PC-3 (cell line): ENCODE results near the gene F2RL3. TPM values are rescaled to one million over a fixed set of nuclear protein-coding genes. Genes with fewer than 3 reads are reported as not detected.

Experiments used
- ATAC-seq: fragments of 200-7000 bp; cut with Tn5 transposase; 2 replicates; pipeline ENCODE4 v1.9.1; 2020; ENCODE audit warnings: mild to moderate bottlenecking, moderate library complexity
- BruUV-seq: library from RNA; stranded (reverse); fragments of 400-500 nt; replicated peaks from 2 replicates; lab custom pipeline; 2021; lab: Mats Ljungman, UMichigan
- CTCF ChIA-PET: fragments of 300-600 bp; sonication (Branson Sonifier 250); formaldehyde crosslinking; loops from one replicate; lab custom pipeline; 2022; ENCODE audit warnings: antibody characterized with exemption; lab: Charles Lee
- POLR2A ChIA-PET: fragments of 300-600 bp; sonication (Branson Sonifier 250); formaldehyde crosslinking; loops from one replicate; lab custom pipeline; 2022; ENCODE audit warnings: antibody characterized with exemption; ENCODE audit not compliant: unreplicated experiment; lab: Charles Lee
- DNase-seq: peaks from one replicate; pipeline ENCODE4 v3.0.0-alpha.2; 2015
- H2AFZ ChIP-seq: fragments of 300-600 bp; sonication (generic); 2 replicates; pipeline ENCODE4 v1.6.0; 2016; ENCODE audit warnings: antibody characterized with exemption, low read length
- H3F3A ChIP-seq: fragments of 300-600 bp; sonication (generic); one replicate; pipeline ENCODE4 v1.6.0; 2017; ENCODE audit warnings: antibody characterized with exemption, low read length, control low read depth, mild to moderate bottlenecking; ENCODE audit not compliant: unreplicated experiment
- H3K27ac ChIP-seq: fragments of 300-600 bp; sonication (generic); 2 replicates; pipeline ENCODE4 v1.5.1; 2016; ENCODE audit warnings: mild to moderate bottlenecking, low read length
- H3K27me3 ChIP-seq: fragments of 300-600 bp; sonication (generic); 2 replicates; pipeline ENCODE4 v1.6.1; 2016; ENCODE audit warnings: low read length, mixed read lengths
- H3K36me3 ChIP-seq: fragments of 300-600 bp; sonication (generic); 2 replicates; pipeline ENCODE4 v1.6.1; 2016; ENCODE audit warnings: low read depth, mixed run types, low read length, mixed read lengths
- H3K4me1 ChIP-seq: fragments of 300-600 bp; sonication (generic); 2 replicates; pipeline ENCODE4 v1.5.1; 2016; ENCODE audit warnings: low read length; ENCODE audit not compliant: insufficient read depth
- H3K4me2 ChIP-seq: fragments of 300-600 bp; sonication (generic); 2 replicates; pipeline ENCODE4 v1.6.0; 2016; ENCODE audit warnings: low read length
- H3K4me3 ChIP-seq: fragments of 300-600 bp; sonication (generic); 2 replicates; pipeline ENCODE4 v1.5.1; 2016; ENCODE audit warnings: mild to moderate bottlenecking, low read length, mixed read lengths
- H3K79me2 ChIP-seq: fragments of 300-600 bp; sonication (generic); 2 replicates; pipeline ENCODE4 v1.6.1; 2017; ENCODE audit warnings: low read length, mixed read lengths
- H3K9ac ChIP-seq: fragments of 300-600 bp; sonication (generic); 2 replicates; pipeline ENCODE4 v1.6.0; 2016; ENCODE audit warnings: mild to moderate bottlenecking, low read length
- H3K9me2 ChIP-seq: fragments of 300-600 bp; sonication (generic); replicated peaks from 2 replicates; pipeline ENCODE4 v1.6.1; 2016; ENCODE audit warnings: mixed run types, low read length, mixed read lengths
- H3K9me3 ChIP-seq: fragments of 300-600 bp; sonication (generic); 2 replicates; pipeline ENCODE4 v1.6.1; 2016; ENCODE audit warnings: low read length, mixed read lengths
- H4K20me1 ChIP-seq: fragments of 300-600 bp; sonication (generic); 2 replicates; pipeline ENCODE4 v1.6.1; 2016; ENCODE audit warnings: low read length, mixed read lengths
- CTCF ChIP-seq: fragments of 300-600 bp; sonication (generic); conservative IDR thresholded peaks from 2 replicates; pipeline ENCODE4 v1.5.1; 2017; ENCODE audit warnings: antibody characterized with exemption, low read depth, mild to moderate bottlenecking, low read length
- EZH2 ChIP-seq: fragments of 300-600 bp; sonication (generic); IDR thresholded peaks from one replicate; pipeline ENCODE4 v1.6.1; 2017; ENCODE audit warnings: antibody characterized with exemption, mild to moderate bottlenecking, low read length; ENCODE audit not compliant: unreplicated experiment
- EZH2phosphoT487 ChIP-seq: fragments of 300-600 bp; sonication (generic); IDR thresholded peaks from 2 replicates; pipeline ENCODE4 v1.6.1; 2018; ENCODE audit warnings: mild to moderate bottlenecking, antibody characterized with exemption, low read length, borderline replicate concordance
- intact Hi-C: fragments of 100-400 bp; cut with micrococcal nuclease; formaldehyde crosslinking; loops from 2 replicates; pipeline ENCODE4 v1.9.0; 2023
- total RNA-seq: library from RNA; depleted of rRNA; stranded (reverse); fragments of >200 nt; gene quantifications from 2 replicates; pipeline ENCODE4 v1.2.3, GENCODE V29; 2014

Gene F2RL3
- total RNA-seq, 1 experiment from 2014 or later = 0.07 TPM

GRCh38 chr19:16912780-16913179, 24.0 kb downstream of the F2RL3 start:
- H3K27me3 ChIP-seq = peaks cover 6% of the 10 kb centered on the region; the same call in 1 of the 2 replicates
- H4K20me1 ChIP-seq = no peaks in the 10 kb centered on the region
- intact Hi-C loops = no loop called here
- H3F3A ChIP-seq = no peaks in the 10 kb centered on the region
- peaks cover 11% of the 10 kb centered on the region; the same call in 1 of the 2 replicates for H3K9me3 ChIP-seq
- no peak for DNase-seq
- no peak overlapping the region for H2AFZ ChIP-seq
- H3K9me2 ChIP-seq = no peaks in the 10 kb centered on the region
- TF ChIP-seq CTCF (no peak), EZH2phosphoT487 (no peak), EZH2 (no peak)
- no peaks in the 10 kb centered on the region for H3K4me1 ChIP-seq
- no TSS peak for BruUV-seq
- no peak for ATAC-seq
- no peaks in the 10 kb centered on the region for H3K36me3 ChIP-seq
- no peak overlapping the region for H3K4me2 ChIP-seq
- no peaks in the 10 kb centered on the region for H3K79me2 ChIP-seq
- H3K9ac ChIP-seq = no peak overlapping the region
- no peak overlapping the region for H3K4me3 ChIP-seq
- ChIA-PET POLR2A (no interaction called here), CTCF (no interaction called here)
- H3K27ac ChIP-seq = no peak overlapping the region

DNA sequence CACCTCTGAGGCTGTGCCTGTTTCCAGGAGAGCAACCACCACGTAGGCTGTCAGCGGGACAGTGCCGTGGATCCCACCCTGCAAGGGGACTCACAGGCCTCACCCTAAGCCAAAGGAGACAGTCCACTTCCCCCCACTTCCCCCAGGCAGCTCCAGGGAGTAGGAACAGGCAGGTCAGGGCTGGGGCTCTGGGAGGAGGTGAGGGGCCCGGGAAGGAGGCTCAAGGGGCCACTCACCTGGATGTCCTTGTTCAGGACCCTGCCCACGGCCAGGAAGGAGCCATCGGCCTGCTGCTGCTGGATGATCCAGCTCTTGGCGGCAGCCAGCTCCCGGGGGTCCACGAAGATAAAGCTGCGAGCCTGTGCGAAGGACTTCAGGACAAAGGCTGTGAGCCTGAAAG, 25.6 kb downstream of the F2RL3 start:
- ChIA-PET CTCF (no interaction called here), POLR2A (interaction anchor here (0.6 kb wide), 1 partner anchor 41 kb away, joined by 3 read pairs; no protein-coding TSS in a partner anchor)
- H3K4me2 ChIP-seq = no peak overlapping the region
- H3K36me3 ChIP-seq = no peaks in the 10 kb centered on the region
- no peaks in the 10 kb centered on the region for H3F3A ChIP-seq
- DNase-seq (no peak), ATAC-seq (no peak)
- H3K9me2 ChIP-seq = no peaks in the 10 kb centered on the region
- no peaks in the 10 kb centered on the region for H4K20me1 ChIP-seq
- no TSS peak for BruUV-seq
- H3K9ac ChIP-seq = no peak overlapping the region
- H3K9me3 ChIP-seq = peaks cover 11% of the 10 kb centered on the region; the same call in 1 of the 2 replicates
- H3K4me1 ChIP-seq = no peaks in the 10 kb centered on the region
- intact Hi-C loops = no loop called here
- H3K27me3 ChIP-seq = peaks cover 6% of the 10 kb centered on the region; the same call in 1 of the 2 replicates
- no peak overlapping the region for H2AFZ ChIP-seq
- no peak overlapping the region for H3K27ac ChIP-seq
- TF ChIP-seq EZH2 = no peak
- TF ChIP-seq EZH2phosphoT487 = no peak
- no peak for TF ChIP-seq CTCF
- H3K79me2 ChIP-seq = no peaks in the 10 kb centered on the region
- no peak overlapping the region for H3K4me3 ChIP-seq

- POLR2A ChIA-PET = no interaction called here
- intact Hi-C loops = no loop called here
Observed at GRCh38 chr19:16915135-16915534, 26.3 kb downstream of the F2RL3 start.

More at GRCh38 chr19:16915135-16915534, 26.3 kb downstream of the F2RL3 start:
- Histone ChIP-seq H3K9me2 (no peaks in the 10 kb centered on the region), H3K9ac (no peak overlapping the region), H3K79me2 (no peaks in the 10 kb centered on the region), H3F3A (no peaks in the 10 kb centered on the region), H3K27me3 (peaks cover 6% of the 10 kb centered on the region; the same call in 1 of the 2 replicates), H3K27ac (no peak overlapping the region), H3K4me3 (no peak overlapping the region), H3K9me3 (peaks cover 11% of the 10 kb centered on the region; the same call in 1 of the 2 replicates), H3K4me2 (no peak overlapping the region), H4K20me1 (no peaks in the 10 kb centered on the region), H3K4me1 (no peaks in the 10 kb centered on the region), H2AFZ (no peak overlapping the region), H3K36me3 (no peaks in the 10 kb centered on the region)
- CTCF ChIA-PET = no interaction called here
- ATAC-seq = no peak
- TF ChIP-seq EZH2 (no peak), CTCF (no peak), EZH2phosphoT487 (no peak)
- no TSS peak for BruUV-seq
- DNase-seq = no peak
